ENCODE results near the gene ENOX1. TPM values are rescaled to one million over a fixed set of nuclear protein-coding genes. Genes with fewer than 3 reads are reported as not detected.

ENOX1 gene
- total and polyA plus RNA-seq, 2 of the 8 experiments (the other 6 are each of a cell fraction or from before 2014, with no cell fraction given), result 0.23 to 0.37 TPM

- TF ChIP-seq CTCF (IDR thresholded peaks at IDR 0.05; ENCODE audit: control extremely low read depth in 1 of 3, insufficient read depth in 1 of 3, low read depth in 1 of 3, low read length in 3 of 3), result no peak
- TF ChIP-seq NANOG (IDR thresholded peaks at IDR 0.05; ENCODE audit: insufficient read depth, low read depth, low read length, poor library complexity, severe bottlenecking), result no peak
- no peak for TF ChIP-seq E2F6 (IDR thresholded peaks at IDR 0.05)
- TF ChIP-seq BRCA1 (IDR thresholded peaks at IDR 0.05; ENCODE audit: low read depth, low read length), result no peak
- no peak for TF ChIP-seq RXRA (IDR thresholded peaks at IDR 0.05; ENCODE audit: insufficient read depth, low read depth, low read length)
- TF ChIP-seq SIRT6 (IDR thresholded peaks at IDR 0.05; ENCODE audit: low read length), result no peak
Measured at GRCh38 chr13:43298816-43299215, 488.0 kb downstream of the ENOX1 start (continued).

Measured in H1 (cell line).